GM15510 (cell line): ENCODE measurements around the gene PICK1.

Experiments
- POLR2A ChIP-seq: IDR thresholded peaks from 3 replicates; pipeline ENCODE4 v1.6.1; 2011; ENCODE audit warnings: borderline replicate concordance; ENCODE audit not compliant: insufficient read length; ENCODE audit errors: extremely low read depth

Gene PICK1

GRCh38 chr22:38056969-38057891 lies at the start of gene PICK1:
TSS of gene PICK1 (plus strand) at chr22:38057404. CDS start at chr22:38057810, 406 bp downstream.
- peak; percentile 50 for TF ChIP-seq POLR2A

GRCh38 chr22:38009000-38009806 lies 48.0 kb upstream of the PICK1 start:
- TF ChIP-seq POLR2A, result no peak

- no peak for TF ChIP-seq POLR2A
These were observed 44.6 kb upstream of the PICK1 start for GRCh38 chr22:38012604-38013072.

GRCh38 chr22:38014083-38014482 lies 43.1 kb upstream of the PICK1 start:
- TF ChIP-seq POLR2A, result no peak

GRCh38 chr22:38016182-38017151 lies 40.7 kb upstream of the PICK1 start:
- TF ChIP-seq POLR2A, result no peak

- TF ChIP-seq POLR2A, result no peak
These were observed 39.8 kb upstream of the PICK1 start for GRCh38 chr22:38017272-38017920.

- TF ChIP-seq POLR2A, result no peak
These were observed 39.0 kb upstream of the PICK1 start for GRCh38 chr22:38017939-38018885.

GRCh38 chr22:38018938-38019827 lies 38.0 kb upstream of the PICK1 start:
- TF ChIP-seq POLR2A, result no peak

GRCh38 chr22:38021206-38021605 lies 36.0 kb upstream of the PICK1 start:
- TF ChIP-seq POLR2A, result no peak

- TF ChIP-seq POLR2A, result no peak
These were observed 34.2 kb upstream of the PICK1 start for GRCh38 chr22:38023045-38023444.

- no peak for TF ChIP-seq POLR2A
These were observed 31.7 kb upstream of the PICK1 start for GRCh38 chr22:38025514-38025913.
